GM12878 (cell line): ENCODE results near the gene LDLRAD4. TPM values are rescaled to one million over a fixed set of nuclear protein-coding genes. Genes with fewer than 3 reads are reported as not detected.

Experiments used
- ATAC-seq: fragments of 200-7000 bp; cut with Tn5 transposase; 3 replicates; pipeline ENCODE4 v1.9.1; 2020; ENCODE audit warnings: mild to moderate bottlenecking, moderate library complexity
- BruUV-seq: library from RNA; stranded (reverse); fragments of 400-500 nt; replicated peaks from 2 replicates; lab custom pipeline; 2021; lab: Mats Ljungman, UMichigan
- CTCF ChIA-PET: fragments of 300-600 bp; sonication (Branson Sonifier 250); formaldehyde crosslinking; extraction: SDS; loops from one replicate; lab custom pipeline; 2021; ENCODE audit warnings: inconsistent platforms; lab: Yijun Ruan, JAX
- POLR2A ChIA-PET: fragments of 350-600 bp; formaldehyde crosslinking; extraction: SDS; loops from one replicate; lab custom pipeline; 2021; ENCODE audit warnings: inconsistent platforms; lab: Charles Lee
- RAD21 ChIA-PET: fragments of 300-600 bp; sonication (Branson Sonifier 250); formaldehyde crosslinking; loops from one replicate; lab custom pipeline; 2023; ENCODE audit warnings: antibody characterized with exemption; ENCODE audit not compliant: unreplicated experiment; lab: Charles Lee
- SMC1A ChIA-PET: fragments of 300-600 bp; sonication (Branson Sonifier 250); formaldehyde crosslinking; loops from one replicate; lab custom pipeline; 2023; ENCODE audit not compliant: unreplicated experiment, uncharacterized antibody; lab: Charles Lee
- DNase-seq: peaks from one replicate; pipeline ENCODE4 v3.0.0-alpha.2; 2011; ENCODE audit warnings: low read depth, low spot score
- FAIRE-seq: peaks from 3 replicates; lab custom pipeline; 2011; peaks lifted over from hg19 to GRCh38; lab: Jason Lieb, UNC
- H2AFZ ChIP-seq: 2 replicates; pipeline ENCODE4 v1.6.0; 2011; ENCODE audit warnings: low read depth, low read length, control low read depth; ENCODE audit not compliant: control insufficient read depth
- H3K27ac ChIP-seq: 2 replicates; pipeline ENCODE4 v1.5.1; 2011; ENCODE audit warnings: control low read depth; ENCODE audit not compliant: control insufficient read depth, insufficient read depth
- H3K27me3 ChIP-seq, 2 experiments: replicated peaks in 1 of 2; 2 replicates each; pipeline versions ENCODE4 v1.6.0 to v1.6.1; 2011; ENCODE audit warnings: low read length in 1 of 2; ENCODE audit not compliant: control insufficient read depth in 2 of 2, insufficient read depth in 2 of 2
- H3K36me3 ChIP-seq, 2 experiments: 2 replicates each; pipeline ENCODE4 v1.5.1; 2011; ENCODE audit warnings: low read length in 1 of 2; ENCODE audit not compliant: control insufficient read depth in 2 of 2, insufficient read depth in 2 of 2
- H3K4me1 ChIP-seq: 2 replicates; pipeline ENCODE4 v1.6.1; 2011; ENCODE audit warnings: mild to moderate bottlenecking, low read length, moderate library complexity, mixed read lengths; ENCODE audit not compliant: control insufficient read depth, insufficient read depth
- H3K4me2 ChIP-seq: 2 replicates; pipeline ENCODE4 v1.6.0; 2011; ENCODE audit warnings: control low read depth; ENCODE audit not compliant: control insufficient read depth, insufficient read depth
- H3K4me3 ChIP-seq: fragments of 200-600 bp; sonication (generic); 2 replicates; pipeline ENCODE4 v1.5.1; 2016
- H3K79me2 ChIP-seq: 2 replicates; pipeline ENCODE4 v1.6.0; 2011; ENCODE audit warnings: low read length; ENCODE audit not compliant: control insufficient read depth, insufficient read depth
- H3K9ac ChIP-seq: 2 replicates; pipeline ENCODE4 v1.8.0; 2011; ENCODE audit warnings: low read length, control low read depth, mixed read lengths; ENCODE audit not compliant: control insufficient read depth, insufficient read depth
- H3K9me3 ChIP-seq: replicated peaks from 3 replicates; pipeline ENCODE4 v1.5.1; 2011; ENCODE audit warnings: mild to moderate bottlenecking, low read length; ENCODE audit not compliant: control insufficient read depth, insufficient read depth
- H4K20me1 ChIP-seq: 2 replicates; pipeline ENCODE4 v1.6.0; 2011; ENCODE audit not compliant: control insufficient read depth, insufficient read depth
- ATF7 ChIP-seq: fragments of 450-650 bp; IDR thresholded peaks from 2 replicates; pipeline ENCODE4 v1.6.1; 2016; ENCODE audit warnings: low read depth, mild to moderate bottlenecking
- MEF2A ChIP-seq: IDR thresholded peaks from 2 replicates; pipeline ENCODE4 v1.6.1; 2011; ENCODE audit warnings: low read depth, mild to moderate bottlenecking, low read length, moderate library complexity; ENCODE audit not compliant: insufficient read depth
- MYC ChIP-seq: IDR thresholded peaks from 2 replicates; pipeline ENCODE4 v1.6.1; 2011; ENCODE audit warnings: mild to moderate bottlenecking, low read length, moderate library complexity, inconsistent platforms; ENCODE audit not compliant: insufficient read depth, insufficient replicate concordance, insufficient read length, severe bottlenecking
- SMC3 ChIP-seq: IDR thresholded peaks from 2 replicates; pipeline ENCODE4 v1.6.1; 2011; ENCODE audit warnings: low read length, improper control_type of control experiment, borderline replicate concordance
- ZNF274 ChIP-seq: IDR thresholded peaks from one replicate; pipeline ENCODE4 v1.8.0; 2011; ENCODE audit not compliant: insufficient read length, insufficient read depth
- WGBS: methylation state at CpG from one replicate; pipeline ENCODE4 v1.1.6; 2016; ENCODE audit warnings: low lambda C conversion rate; ENCODE audit not compliant: insufficient replicate concordance, insufficient coverage; ENCODE audit errors: missing lambda C conversion rate; 5-methylcytosine and 5-hydroxymethylcytosine counted together
- in situ Hi-C: fragments of 300-500 bp; cut with MboI; formaldehyde crosslinking; loops from 9 replicates; pipeline ENCODE4 v1.14.3; 2018; ENCODE audit warnings: mixed read lengths
- intact Hi-C: fragments of 100-400 bp; cut with micrococcal nuclease; formaldehyde crosslinking; loops from one replicate; pipeline ENCODE4 v1.14.2; 2022; ENCODE audit not compliant: unreplicated experiment
- polyA plus RNA-seq, 11 experiments: library from polyadenylated mRNA; depleted of rRNA in 4 of 11; unstranded in 6 of 11; stranded (reverse) in 5 of 11; fragments of >200 nt; fragmentation: Nextera tagmentation in 4 of 11; fragmentation: Illumina TruSeq in 1 of 11; extraction: Ambion mirVana in 4 of 11; extraction: Trizol in 1 of 11; gene quantifications; 1 replicate in 1 of 11; 2 replicates in 10 of 11; pipeline versions ENCODE4 v1.2.1 to v1.2.3, GENCODE V29; 2011 to 2016; ENCODE audit warnings: inconsistent platforms in 2 of 11, missing spikeins in 2 of 11, low read depth in 1 of 11
- total RNA-seq, 4 experiments: library from RNA; depleted of rRNA in 3 of 4; stranded (reverse); fragments of >200 nt in 3 of 4; fragmentation: Illumina TruSeq in 1 of 4; extraction: Trizol in 1 of 4; gene quantifications; 2 replicates each; pipeline versions ENCODE4 v1.2.1 to v1.2.3, GENCODE V29; 2013 to 2021
- TF ChIP-seq, protein P1 (sequence below): fragments of 450-650 bp; IDR thresholded peaks from 2 replicates; pipeline ENCODE4 v1.6.1; 2017; ENCODE audit warnings: antibody characterized with exemption, mild to moderate bottlenecking, moderate library complexity
- TF ChIP-seq, protein P2 (sequence below): IDR thresholded peaks from 2 replicates; pipeline ENCODE4 v1.6.1; 2012; ENCODE audit warnings: low read depth, low read length, improper control_type of control experiment
- TF ChIP-seq, protein P3 (sequence below): fragments of 450-650 bp; IDR thresholded peaks from 2 replicates; pipeline ENCODE4 v1.6.1; 2018; ENCODE audit warnings: mild to moderate bottlenecking, low read depth, moderate library complexity; ENCODE audit not compliant: partially characterized antibody
- TF ChIP-seq, protein P4 (sequence below): fragments of 450-650 bp; IDR thresholded peaks from 2 replicates; pipeline ENCODE4 v1.6.1; 2016; ENCODE audit warnings: mild to moderate bottlenecking

The LDLRAD4 gene
- total and polyA plus RNA-seq, 10 of the 15 experiments (the other 5 are each of a cell fraction or from before 2014, with no cell fraction given), result 2.7 to 16.8 (median 11.2) TPM

GRCh38 chr18:13548966-13549879, 330.7 kb downstream of the LDLRAD4 start (continued):
- TF ChIP-seq, protein P1, sequence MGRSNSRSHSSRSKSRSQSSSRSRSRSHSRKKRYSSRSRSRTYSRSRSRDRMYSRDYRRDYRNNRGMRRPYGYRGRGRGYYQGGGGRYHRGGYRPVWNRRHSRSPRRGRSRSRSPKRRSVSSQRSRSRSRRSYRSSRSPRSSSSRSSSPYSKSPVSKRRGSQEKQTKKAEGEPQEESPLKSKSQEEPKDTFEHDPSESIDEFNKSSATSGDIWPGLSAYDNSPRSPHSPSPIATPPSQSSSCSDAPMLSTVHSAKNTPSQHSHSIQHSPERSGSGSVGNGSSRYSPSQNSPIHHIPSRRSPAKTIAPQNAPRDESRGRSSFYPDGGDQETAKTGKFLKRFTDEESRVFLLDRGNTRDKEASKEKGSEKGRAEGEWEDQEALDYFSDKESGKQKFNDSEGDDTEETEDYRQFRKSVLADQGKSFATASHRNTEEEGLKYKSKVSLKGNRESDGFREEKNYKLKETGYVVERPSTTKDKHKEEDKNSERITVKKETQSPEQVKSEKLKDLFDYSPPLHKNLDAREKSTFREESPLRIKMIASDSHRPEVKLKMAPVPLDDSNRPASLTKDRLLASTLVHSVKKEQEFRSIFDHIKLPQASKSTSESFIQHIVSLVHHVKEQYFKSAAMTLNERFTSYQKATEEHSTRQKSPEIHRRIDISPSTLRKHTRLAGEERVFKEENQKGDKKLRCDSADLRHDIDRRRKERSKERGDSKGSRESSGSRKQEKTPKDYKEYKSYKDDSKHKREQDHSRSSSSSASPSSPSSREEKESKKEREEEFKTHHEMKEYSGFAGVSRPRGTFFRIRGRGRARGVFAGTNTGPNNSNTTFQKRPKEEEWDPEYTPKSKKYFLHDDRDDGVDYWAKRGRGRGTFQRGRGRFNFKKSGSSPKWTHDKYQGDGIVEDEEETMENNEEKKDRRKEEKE, result no peak
- no peak for TF ChIP-seq MYC

DNA sequence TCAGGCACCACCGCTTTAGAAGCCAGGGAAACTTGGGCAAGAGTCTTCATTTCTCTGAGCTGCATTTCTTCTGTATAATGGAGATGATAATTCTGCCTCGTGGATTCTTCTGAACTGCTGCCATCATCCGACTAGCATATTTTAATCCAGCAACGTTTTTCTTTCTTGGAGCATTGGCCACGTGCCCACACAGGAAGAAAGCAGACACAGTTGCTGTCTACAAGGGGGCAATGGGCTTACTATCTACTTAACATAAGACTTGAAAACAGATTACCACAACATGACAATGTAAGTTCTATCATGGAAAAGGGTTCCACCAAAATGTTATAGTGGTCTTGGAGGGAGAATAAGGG, 331.3 kb downstream of the LDLRAD4 start:
- H3K27ac ChIP-seq, result no peak overlapping the region
- ChIA-PET POLR2A (no interaction called here), RAD21 (interaction anchor here (1.1 to 2.2 kb wide), 4 partner anchors 9 to 334 kb away, joined by 3 to 10 read pairs (median 4); no protein-coding TSS in a partner anchor), CTCF (interaction anchor here (0.8 to 3.0 kb wide), 7 partner anchors 9 to 334 kb away, joined by 3 to 29 read pairs (median 6); no protein-coding TSS in a partner anchor), SMC1A (interaction anchor here (1.2 to 2.7 kb wide), 5 partner anchors 9 to 175 kb away, joined by 3 to 22 read pairs (median 5); no protein-coding TSS in a partner anchor)
- BruUV-seq, result no TSS peak
- in situ Hi-C loops (no loop called here), intact Hi-C loops (no loop called here)
- H3K4me1 ChIP-seq, result peaks cover 14% of the 10 kb centered on the region
- ATAC-seq (no peak), DNase-seq (no peak), FAIRE-seq (no peak)
- H3K36me3 ChIP-seq, result no peaks in the 10 kb centered on the region
- 39% methylated on average over 5 of the region's 5 CpGs for WGBS
- H3K4me3 ChIP-seq, result no peak overlapping the region
- H3K27me3 ChIP-seq, result no peaks in the 10 kb centered on the region
- no peaks in the 10 kb centered on the region for H4K20me1 ChIP-seq
- peak overlapping the region; percentile 52 for H3K4me2 ChIP-seq
- H3K9me3 ChIP-seq, result peaks cover 3% of the 10 kb centered on the region; the same call in 1 of the 3 replicates
- H3K9ac ChIP-seq, result no peak overlapping the region
- no peak overlapping the region for H2AFZ ChIP-seq
- no peaks in the 10 kb centered on the region for H3K79me2 ChIP-seq
- TF ChIP-seq, protein P2, sequence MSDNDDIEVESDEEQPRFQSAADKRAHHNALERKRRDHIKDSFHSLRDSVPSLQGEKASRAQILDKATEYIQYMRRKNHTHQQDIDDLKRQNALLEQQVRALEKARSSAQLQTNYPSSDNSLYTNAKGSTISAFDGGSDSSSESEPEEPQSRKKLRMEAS, result no peak
- no peak for TF ChIP-seq ATF7
- TF ChIP-seq MEF2A, result no peak
- TF ChIP-seq, protein P3, sequence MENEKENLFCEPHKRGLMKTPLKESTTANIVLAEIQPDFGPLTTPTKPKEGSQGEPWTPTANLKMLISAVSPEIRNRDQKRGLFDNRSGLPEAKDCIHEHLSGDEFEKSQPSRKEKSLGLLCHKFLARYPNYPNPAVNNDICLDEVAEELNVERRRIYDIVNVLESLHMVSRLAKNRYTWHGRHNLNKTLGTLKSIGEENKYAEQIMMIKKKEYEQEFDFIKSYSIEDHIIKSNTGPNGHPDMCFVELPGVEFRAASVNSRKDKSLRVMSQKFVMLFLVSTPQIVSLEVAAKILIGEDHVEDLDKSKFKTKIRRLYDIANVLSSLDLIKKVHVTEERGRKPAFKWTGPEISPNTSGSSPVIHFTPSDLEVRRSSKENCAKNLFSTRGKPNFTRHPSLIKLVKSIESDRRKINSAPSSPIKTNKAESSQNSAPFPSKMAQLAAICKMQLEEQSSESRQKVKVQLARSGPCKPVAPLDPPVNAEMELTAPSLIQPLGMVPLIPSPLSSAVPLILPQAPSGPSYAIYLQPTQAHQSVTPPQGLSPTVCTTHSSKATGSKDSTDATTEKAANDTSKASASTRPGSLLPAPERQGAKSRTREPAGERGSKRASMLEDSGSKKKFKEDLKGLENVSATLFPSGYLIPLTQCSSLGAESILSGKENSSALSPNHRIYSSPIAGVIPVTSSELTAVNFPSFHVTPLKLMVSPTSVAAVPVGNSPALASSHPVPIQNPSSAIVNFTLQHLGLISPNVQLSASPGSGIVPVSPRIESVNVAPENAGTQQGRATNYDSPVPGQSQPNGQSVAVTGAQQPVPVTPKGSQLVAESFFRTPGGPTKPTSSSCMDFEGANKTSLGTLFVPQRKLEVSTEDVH, result no peak
- no peak for TF ChIP-seq ZNF274
- TF ChIP-seq, protein P4, sequence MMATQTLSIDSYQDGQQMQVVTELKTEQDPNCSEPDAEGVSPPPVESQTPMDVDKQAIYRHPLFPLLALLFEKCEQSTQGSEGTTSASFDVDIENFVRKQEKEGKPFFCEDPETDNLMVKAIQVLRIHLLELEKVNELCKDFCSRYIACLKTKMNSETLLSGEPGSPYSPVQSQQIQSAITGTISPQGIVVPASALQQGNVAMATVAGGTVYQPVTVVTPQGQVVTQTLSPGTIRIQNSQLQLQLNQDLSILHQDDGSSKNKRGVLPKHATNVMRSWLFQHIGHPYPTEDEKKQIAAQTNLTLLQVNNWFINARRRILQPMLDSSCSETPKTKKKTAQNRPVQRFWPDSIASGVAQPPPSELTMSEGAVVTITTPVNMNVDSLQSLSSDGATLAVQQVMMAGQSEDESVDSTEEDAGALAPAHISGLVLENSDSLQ, result no peak
- TF ChIP-seq SMC3, result no peak
- TF ChIP-seq, protein P1, result no peak
